Panc1 (cell line): ENCODE data around the gene TMEM45A.

Source experiments
- POLR2AphosphoS5 ChIP-seq: IDR thresholded peaks from 2 replicates; pipeline ENCODE4 v1.6.1; 2012; ENCODE audit warnings: mild to moderate bottlenecking, low read depth, low read length, moderate library complexity
- SIN3A ChIP-seq: IDR thresholded peaks from 2 replicates; pipeline ENCODE4 v1.6.1; 2012; ENCODE audit warnings: low read depth, mild to moderate bottlenecking, low read length, moderate library complexity, borderline replicate concordance; ENCODE audit not compliant: insufficient read depth
- TF ChIP-seq, protein P1 (sequence below): fragments of 450-650 bp; IDR thresholded peaks from 2 replicates; pipeline ENCODE4 v1.5.1; 2017; ENCODE audit warnings: mild to moderate bottlenecking
- TF ChIP-seq, protein P2 (sequence below), 2 experiments: IDR thresholded peaks; 2 replicates each; pipeline ENCODE4 v1.6.1; 2011 to 2012; ENCODE audit warnings: low read depth in 2 of 2, control low read depth in 1 of 2, low read length in 1 of 2, mild to moderate bottlenecking in 1 of 2, moderate library complexity in 1 of 2; ENCODE audit not compliant: insufficient read depth in 1 of 2

DNA sequence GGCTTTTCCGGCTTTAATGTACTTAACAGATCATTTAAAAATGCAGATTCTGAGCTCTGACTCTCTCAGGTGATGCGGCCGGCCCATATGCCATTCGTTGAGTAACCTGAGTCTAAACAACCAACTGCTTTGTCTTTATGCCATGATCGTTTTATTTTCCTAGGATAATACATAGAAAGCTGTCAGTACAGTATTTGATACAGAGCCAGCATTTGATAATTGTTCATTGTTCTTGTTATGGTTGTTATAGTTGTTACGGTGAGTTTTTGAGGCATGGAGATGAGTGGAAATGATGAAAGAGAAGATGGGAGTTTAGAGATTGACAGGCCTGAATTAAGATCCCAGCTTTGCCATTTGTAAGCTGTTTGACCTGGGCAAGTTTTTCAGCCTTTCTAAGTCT lies 40.0 kb downstream of the TMEM45A start:
- TF ChIP-seq, protein P1, sequence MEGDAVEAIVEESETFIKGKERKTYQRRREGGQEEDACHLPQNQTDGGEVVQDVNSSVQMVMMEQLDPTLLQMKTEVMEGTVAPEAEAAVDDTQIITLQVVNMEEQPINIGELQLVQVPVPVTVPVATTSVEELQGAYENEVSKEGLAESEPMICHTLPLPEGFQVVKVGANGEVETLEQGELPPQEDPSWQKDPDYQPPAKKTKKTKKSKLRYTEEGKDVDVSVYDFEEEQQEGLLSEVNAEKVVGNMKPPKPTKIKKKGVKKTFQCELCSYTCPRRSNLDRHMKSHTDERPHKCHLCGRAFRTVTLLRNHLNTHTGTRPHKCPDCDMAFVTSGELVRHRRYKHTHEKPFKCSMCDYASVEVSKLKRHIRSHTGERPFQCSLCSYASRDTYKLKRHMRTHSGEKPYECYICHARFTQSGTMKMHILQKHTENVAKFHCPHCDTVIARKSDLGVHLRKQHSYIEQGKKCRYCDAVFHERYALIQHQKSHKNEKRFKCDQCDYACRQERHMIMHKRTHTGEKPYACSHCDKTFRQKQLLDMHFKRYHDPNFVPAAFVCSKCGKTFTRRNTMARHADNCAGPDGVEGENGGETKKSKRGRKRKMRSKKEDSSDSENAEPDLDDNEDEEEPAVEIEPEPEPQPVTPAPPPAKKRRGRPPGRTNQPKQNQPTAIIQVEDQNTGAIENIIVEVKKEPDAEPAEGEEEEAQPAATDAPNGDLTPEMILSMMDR = no peak
- TF ChIP-seq, protein P2, sequence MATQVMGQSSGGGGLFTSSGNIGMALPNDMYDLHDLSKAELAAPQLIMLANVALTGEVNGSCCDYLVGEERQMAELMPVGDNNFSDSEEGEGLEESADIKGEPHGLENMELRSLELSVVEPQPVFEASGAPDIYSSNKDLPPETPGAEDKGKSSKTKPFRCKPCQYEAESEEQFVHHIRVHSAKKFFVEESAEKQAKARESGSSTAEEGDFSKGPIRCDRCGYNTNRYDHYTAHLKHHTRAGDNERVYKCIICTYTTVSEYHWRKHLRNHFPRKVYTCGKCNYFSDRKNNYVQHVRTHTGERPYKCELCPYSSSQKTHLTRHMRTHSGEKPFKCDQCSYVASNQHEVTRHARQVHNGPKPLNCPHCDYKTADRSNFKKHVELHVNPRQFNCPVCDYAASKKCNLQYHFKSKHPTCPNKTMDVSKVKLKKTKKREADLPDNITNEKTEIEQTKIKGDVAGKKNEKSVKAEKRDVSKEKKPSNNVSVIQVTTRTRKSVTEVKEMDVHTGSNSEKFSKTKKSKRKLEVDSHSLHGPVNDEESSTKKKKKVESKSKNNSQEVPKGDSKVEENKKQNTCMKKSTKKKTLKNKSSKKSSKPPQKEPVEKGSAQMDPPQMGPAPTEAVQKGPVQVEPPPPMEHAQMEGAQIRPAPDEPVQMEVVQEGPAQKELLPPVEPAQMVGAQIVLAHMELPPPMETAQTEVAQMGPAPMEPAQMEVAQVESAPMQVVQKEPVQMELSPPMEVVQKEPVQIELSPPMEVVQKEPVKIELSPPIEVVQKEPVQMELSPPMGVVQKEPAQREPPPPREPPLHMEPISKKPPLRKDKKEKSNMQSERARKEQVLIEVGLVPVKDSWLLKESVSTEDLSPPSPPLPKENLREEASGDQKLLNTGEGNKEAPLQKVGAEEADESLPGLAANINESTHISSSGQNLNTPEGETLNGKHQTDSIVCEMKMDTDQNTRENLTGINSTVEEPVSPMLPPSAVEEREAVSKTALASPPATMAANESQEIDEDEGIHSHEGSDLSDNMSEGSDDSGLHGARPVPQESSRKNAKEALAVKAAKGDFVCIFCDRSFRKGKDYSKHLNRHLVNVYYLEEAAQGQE (IDR thresholded peaks at IDR 0.05; ENCODE audit: insufficient read depth in 1 of 2, low read depth in 2 of 2, low read length in 1 of 2) = no peak
- no peak for TF ChIP-seq POLR2AphosphoS5
- TF ChIP-seq SIN3A = no peak
